ENCODE results near the gene RNF222. TPM values are rescaled to one million over a fixed set of nuclear protein-coding genes. Genes with fewer than 3 reads are reported as not detected.

The RNF222 gene, protein sequence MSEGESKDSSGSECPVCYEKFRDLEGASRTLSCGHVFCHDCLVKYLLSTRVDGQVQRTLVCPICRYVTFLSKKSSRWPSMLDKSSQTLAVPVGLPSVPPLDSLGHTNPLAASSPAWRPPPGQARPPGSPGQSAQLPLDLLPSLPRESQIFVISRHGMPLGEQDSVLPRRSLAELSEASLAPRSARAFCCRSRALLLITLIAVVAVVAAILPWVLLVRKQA
- total RNA-seq (2022; extraction: Qiagen RNA extraction; ENCODE audit: low read depth), result not detected in 5 replicates

DNA sequence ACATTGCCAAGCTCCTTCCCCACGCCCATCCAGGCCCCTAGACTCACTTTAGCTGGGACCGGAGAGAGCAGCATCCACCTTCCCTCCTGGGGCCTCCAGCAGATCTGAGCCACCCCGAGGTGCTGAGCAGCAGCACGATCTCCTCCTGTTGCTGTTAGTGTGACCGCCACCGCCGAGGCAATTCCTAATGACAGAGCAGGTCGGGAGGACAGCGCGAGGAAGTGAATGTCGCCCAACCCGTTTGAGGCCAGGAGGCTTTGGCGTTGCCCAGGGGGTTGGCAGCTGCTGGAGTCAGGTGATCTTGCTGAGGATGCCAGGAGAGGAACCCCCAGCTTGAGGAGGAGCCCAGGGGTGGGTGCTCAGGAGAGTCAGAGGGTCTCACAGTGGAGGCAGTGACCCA, at the start of gene RNF222:
TSS of gene RNF222 (minus strand) at position 192 of the 400 bp plus-strand sequence. CDS start 4,366 bp downstream, outside the sequence.

DNA sequence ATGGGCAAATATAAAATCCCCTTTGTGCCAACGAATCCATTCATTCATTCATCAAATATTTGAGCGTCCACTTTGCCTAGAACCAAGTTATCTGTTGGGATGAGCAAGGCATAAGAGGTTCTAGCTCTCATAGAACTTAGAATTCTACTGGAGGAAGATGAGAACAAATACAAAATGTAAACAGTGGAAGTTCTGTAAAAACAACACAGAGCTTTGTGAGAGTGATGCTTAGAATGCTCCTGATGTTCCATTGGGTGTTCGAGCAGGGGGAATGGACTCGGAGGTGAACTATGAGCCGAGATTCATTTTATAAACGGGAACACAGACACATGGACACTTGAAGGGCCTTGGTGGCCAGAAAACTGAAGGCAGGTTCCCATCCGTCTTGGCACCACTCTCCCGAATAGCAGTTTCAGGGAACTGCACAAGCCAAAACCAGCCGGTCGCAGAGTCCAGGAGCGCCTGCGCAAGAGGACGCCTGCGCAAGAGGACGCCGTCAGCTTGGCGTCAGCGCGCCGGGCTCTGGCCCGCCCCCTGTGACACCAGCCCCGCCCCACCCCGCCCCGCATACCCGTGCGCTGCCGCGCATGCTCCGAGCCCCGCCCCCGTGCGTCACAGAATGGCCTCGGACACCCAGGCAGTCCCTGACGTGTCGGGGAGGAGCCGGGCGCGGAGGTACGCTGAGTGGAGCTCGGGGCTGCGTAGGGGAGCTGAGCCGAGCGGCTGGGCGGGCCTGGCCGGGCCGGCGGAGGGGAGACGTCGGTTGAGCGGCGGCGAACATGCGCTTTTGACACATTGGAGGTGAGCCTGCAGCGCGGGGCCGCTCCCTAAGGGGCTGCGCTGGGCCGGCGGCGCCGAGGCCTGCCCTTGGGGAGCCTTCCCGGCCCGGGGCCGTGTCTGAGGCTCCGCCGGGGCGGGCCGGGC, 37.9 kb upstream of the RNF222 start, which contains the start of gene NDEL1:
TSS of gene NDEL1 (plus strand) at position 640 of the 924 bp plus-strand sequence. CDS start 8,388 bp downstream, outside the sequence.

DNA sequence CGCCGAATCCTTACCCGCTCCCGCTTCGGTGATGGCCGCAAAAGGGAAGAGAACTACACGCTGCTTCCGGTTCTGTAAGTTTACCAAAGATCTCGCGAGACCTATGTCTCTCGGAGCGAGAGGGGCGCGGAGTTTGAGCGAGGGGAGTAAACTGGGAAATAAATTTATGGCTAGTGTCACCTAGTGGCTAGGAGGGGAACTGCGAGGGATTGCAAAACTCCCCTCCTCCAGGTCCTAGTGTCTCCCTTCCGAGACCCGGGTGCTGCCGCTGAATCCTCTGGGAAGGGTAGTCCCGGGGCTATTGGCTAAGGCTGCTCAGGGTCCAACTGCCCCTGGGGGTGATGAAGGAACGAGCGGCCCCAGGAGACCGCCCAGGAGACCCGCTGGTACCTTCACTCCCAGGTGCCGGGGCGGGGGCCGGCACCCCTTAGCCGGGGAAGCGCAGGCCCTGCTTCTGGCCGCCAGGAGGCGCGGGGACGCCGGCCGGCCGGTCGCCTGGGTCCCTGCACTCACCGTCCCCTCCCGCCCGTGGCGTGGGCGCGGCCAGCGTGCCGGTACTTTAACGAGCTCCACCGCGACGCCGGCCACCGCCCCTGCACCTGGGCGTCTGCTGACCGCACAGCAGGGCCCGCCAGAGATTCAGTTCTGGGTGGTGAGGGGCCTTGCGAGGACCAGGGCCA, 14.3 kb downstream of the RNF222 start, which contains the start of gene RPL26:
TSS of gene RPL26 (minus strand) at position 51 of the 680 bp plus-strand sequence. CDS start 883 bp downstream, outside the sequence.

DNA sequence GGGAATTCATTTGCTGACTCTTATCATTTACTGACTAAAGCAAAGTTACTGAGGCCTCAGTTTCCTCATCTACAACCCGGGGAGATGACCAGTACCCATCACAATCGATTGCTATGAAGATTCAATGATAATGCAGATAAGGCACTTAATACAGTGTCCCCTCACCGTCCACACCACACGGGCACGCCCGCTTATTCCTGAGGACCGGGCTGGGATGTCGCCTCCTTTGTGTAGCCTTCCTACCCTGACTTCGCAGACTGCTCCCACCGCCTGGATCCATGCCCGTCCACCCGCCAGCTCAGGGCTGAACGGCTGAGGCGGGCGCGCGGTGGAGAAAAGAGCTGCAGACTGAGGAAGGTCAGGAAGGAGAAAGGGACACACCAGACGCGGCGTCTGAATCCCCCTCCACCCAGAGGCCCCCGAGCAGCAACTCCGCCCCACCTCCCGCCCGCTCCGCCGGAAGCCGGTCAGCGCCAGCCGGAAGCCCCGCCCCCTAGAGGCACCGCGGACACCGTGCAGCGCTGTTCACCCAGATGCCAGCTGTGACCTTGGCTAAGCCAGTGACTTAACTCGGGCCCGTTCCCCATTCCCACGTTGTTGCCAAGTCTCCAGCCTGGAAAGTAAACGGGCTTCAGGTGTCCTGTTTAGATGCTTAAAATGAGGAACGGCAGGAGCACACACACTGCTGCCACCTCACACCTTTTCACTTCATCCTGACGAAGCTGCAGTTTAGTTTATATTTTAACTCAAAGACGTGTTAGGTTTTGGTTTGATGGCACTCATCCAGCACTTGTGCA, 21.2 kb downstream of the RNF222 start, which contains the start of gene KRABD2:
TSS of gene KRABD2 (minus strand) at position 434 of the 797 bp plus-strand sequence.

Other genes starting within 250 kb of the RNF222 start
- gene PER1, start 245.4 kb downstream of the RNF222 start, total RNA-seq (2022; extraction: Qiagen RNA extraction; ENCODE audit: low read depth), result 3.5 to 5.7 TPM (median 4.7 TPM) in 5 replicates
- gene VAMP2, start 234.9 kb downstream of the RNF222 start, total RNA-seq (2022; extraction: Qiagen RNA extraction; ENCODE audit: low read depth), result 20.5 to 28.0 TPM (median 23.3 TPM) in 5 replicates
- 16.3 to 20.2 TPM (median 19.7 TPM) in 5 replicates for gene TMEM107, start 221.4 kb downstream of the RNF222 start, total RNA-seq (2022; extraction: Qiagen RNA extraction; ENCODE audit: low read depth)
- 5.2 to 8.6 TPM (median 8.4 TPM) in 5 replicates for gene BORCS6, start 207.6 kb downstream of the RNF222 start, total RNA-seq (2022; extraction: Qiagen RNA extraction; ENCODE audit: low read depth)
- 153 to 173 TPM (median 159 TPM) in 5 replicates for gene AURKB, start 187.3 kb downstream of the RNF222 start, total RNA-seq (2022; extraction: Qiagen RNA extraction; ENCODE audit: low read depth)
- 10.3 to 16.9 TPM (median 14.2 TPM) in 5 replicates for gene CTC1, start 149.8 kb downstream of the RNF222 start, total RNA-seq (2022; extraction: Qiagen RNA extraction; ENCODE audit: low read depth)
- gene PFAS, start 148.5 kb downstream of the RNF222 start, total RNA-seq (2022; extraction: Qiagen RNA extraction; ENCODE audit: low read depth), result 48.7 to 57.2 TPM (median 51.2 TPM) in 5 replicates
- 38.7 to 51.3 TPM (median 47.7 TPM) in 5 replicates for gene RANGRF, start 109.2 kb downstream of the RNF222 start, total RNA-seq (2022; extraction: Qiagen RNA extraction; ENCODE audit: low read depth)
- gene SLC25A35, start 102.4 kb downstream of the RNF222 start, total RNA-seq (2022; extraction: Qiagen RNA extraction; ENCODE audit: low read depth), result 6.2 to 8.0 TPM (median 7.6 TPM) in 5 replicates
- gene ARHGEF15, start 87.6 kb downstream of the RNF222 start, total RNA-seq (2022; extraction: Qiagen RNA extraction; ENCODE audit: low read depth), result not detected in 5 replicates
- not detected in 5 replicates for gene ODF4, start 58.0 kb downstream of the RNF222 start, total RNA-seq (2022; extraction: Qiagen RNA extraction; ENCODE audit: low read depth)
- gene RPL26, start 14.6 kb downstream of the RNF222 start, total RNA-seq (2022; extraction: Qiagen RNA extraction; ENCODE audit: low read depth), result 3,667 to 4,580 TPM (median 3,694 TPM) in 5 replicates
- 52.5 to 65.7 TPM (median 57.8 TPM) in 5 replicates for gene NDEL1, start 38.1 kb upstream of the RNF222 start, total RNA-seq (2022; extraction: Qiagen RNA extraction; ENCODE audit: low read depth)
- 16.3 to 29.9 TPM (median 23.2 TPM) in 5 replicates for gene MYH10, start 232.9 kb upstream of the RNF222 start, total RNA-seq (2022; extraction: Qiagen RNA extraction; ENCODE audit: low read depth)